ENCODE measurements around the gene TFCP2.

TFCP2 gene

GRCh38 chr12:51087818-51088217 lies 85.1 kb downstream of the TFCP2 start:
- H3K4me3 ChIP-seq (ENCODE audit: control insufficient read depth, low read depth, low read length) = no peak overlapping the region
- no peak for TF ChIP-seq CTCF (IDR thresholded peaks at IDR 0.05; ENCODE audit: control insufficient read depth, insufficient read depth, low read depth, low read length, missing control alignments)
- DNase-seq (ENCODE audit: low read depth) = no peak

GRCh38 chr12:51086933-51087332 lies 86.0 kb downstream of the TFCP2 start:
- TF ChIP-seq CTCF (IDR thresholded peaks at IDR 0.05; ENCODE audit: control insufficient read depth, insufficient read depth, low read depth, low read length, missing control alignments) = no peak
- H3K4me3 ChIP-seq (ENCODE audit: control insufficient read depth, low read depth, low read length) = no peak overlapping the region
- no peak for DNase-seq (ENCODE audit: low read depth)

DNA sequence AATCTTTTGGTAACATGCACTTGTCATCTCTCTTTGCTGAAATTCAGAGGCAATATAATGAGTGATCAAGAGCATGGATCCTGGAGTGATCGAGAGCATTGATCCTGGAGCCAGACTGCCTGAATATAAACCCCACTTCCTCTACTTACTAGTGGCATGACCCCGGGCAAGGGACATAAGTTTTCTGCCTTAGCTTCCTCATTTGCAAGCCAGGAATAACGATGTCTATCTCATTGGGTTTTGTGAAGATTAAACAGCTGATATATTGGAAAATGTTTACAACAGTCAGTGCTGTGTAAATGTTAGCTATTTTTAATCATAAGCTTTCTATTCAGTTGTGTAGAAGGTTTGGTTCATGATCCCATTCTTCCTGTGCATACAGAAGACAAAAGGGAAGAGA lies 87.2 kb downstream of the TFCP2 start:
- H3K4me3 ChIP-seq (ENCODE audit: control insufficient read depth, low read depth, low read length) = no peak overlapping the region
- TF ChIP-seq CTCF (IDR thresholded peaks at IDR 0.05; ENCODE audit: control insufficient read depth, insufficient read depth, low read depth, low read length, missing control alignments) = no peak
- no peak for DNase-seq (ENCODE audit: low read depth)

- TF ChIP-seq CTCF (IDR thresholded peaks at IDR 0.05; ENCODE audit: control insufficient read depth, insufficient read depth, low read depth, low read length, missing control alignments) = no peak
- H3K4me3 ChIP-seq (ENCODE audit: control insufficient read depth, low read depth, low read length) = peak within 1 kb of the TSS; percentile 89
- peak; percentile 80 for DNase-seq (ENCODE audit: low read depth)
Measured at GRCh38 chr12:51083126-51083833, 89.7 kb downstream of the TFCP2 start, which contains the start of gene CSRNP2. TSS of gene CSRNP2 (minus strand) at chr12:51083596. CDS start at chr12:51076561, 7,035 bp downstream.

DNA sequence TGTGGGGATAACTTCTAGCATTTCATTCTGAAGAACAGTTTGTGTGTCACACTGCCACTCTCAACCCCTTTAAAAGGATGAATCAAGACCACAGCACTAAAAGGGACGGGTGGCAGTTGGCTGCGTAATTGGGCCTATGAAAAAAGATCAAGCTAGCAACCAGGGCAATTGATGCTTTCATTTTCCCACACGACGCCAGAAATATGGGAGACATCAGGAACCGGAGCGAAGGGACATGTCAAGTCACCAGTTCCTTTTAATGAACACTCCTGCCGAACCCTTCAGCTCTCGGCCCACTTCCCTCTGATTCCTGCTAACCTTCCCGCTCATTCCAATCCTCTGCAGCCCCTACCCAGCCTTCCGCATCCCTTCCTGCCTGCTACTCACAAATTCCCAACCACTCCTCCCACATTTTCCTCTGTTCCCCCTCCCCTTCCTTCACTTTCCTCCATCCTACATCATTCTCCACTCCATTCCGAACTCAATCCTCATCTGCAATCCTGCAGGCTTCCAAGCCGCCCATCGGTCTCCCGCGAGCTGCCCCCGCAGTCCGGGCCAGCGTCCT lies 90.3 kb downstream of the TFCP2 start:
- H3K4me3 ChIP-seq (ENCODE audit: control insufficient read depth, low read depth, low read length) = peak overlapping the region; percentile 89
- no peak for TF ChIP-seq CTCF (IDR thresholded peaks at IDR 0.05; ENCODE audit: control insufficient read depth, insufficient read depth, low read depth, low read length, missing control alignments)
- DNase-seq (ENCODE audit: low read depth) = no peak

- no peak overlapping the region; the same call in 1 of the 2 replicates for H3K4me3 ChIP-seq (ENCODE audit: control insufficient read depth, low read depth, low read length)
- DNase-seq (ENCODE audit: low read depth) = no peak
- no peak for TF ChIP-seq CTCF (IDR thresholded peaks at IDR 0.05; ENCODE audit: control insufficient read depth, insufficient read depth, low read depth, low read length, missing control alignments)
Measured at GRCh38 chr12:51081421-51081820, 91.5 kb downstream of the TFCP2 start.

Measured in AG09309 (cell line).